ENCODE measurements around the gene SLC43A1.

- TF ChIP-seq CTCF (IDR thresholded peaks at IDR 0.05) = no peak
- TF ChIP-seq POLR2AphosphoS5 (IDR thresholded peaks at IDR 0.05) = no peak
Observed at GRCh38 chr11:57547854-57548377, 32.4 kb upstream of the SLC43A1 start.

Measured in prostate gland (tissue), 2 donors.